Transverse colon (tissue), 4 donors: Measurements from ENCODE around the gene DNMT3B. TPM values are rescaled to one million over a fixed set of nuclear protein-coding genes. Genes with fewer than 3 reads are reported as not detected.
A peak's percentile ranks its signal among the peaks of the same experiment; 100 is the strongest.

Experiments
- DNase-seq: peaks from one replicate; pipeline ENCODE4 v3.0.0-alpha.2; 2019
- H3K27ac ChIP-seq, 4 donors: fragments of 200-600 bp; sonication (generic); 2 replicates each; pipeline ENCODE4 v1.5.1; 2016 to 2018; ENCODE audit warnings: inconsistent platforms in 4 of 4
- H3K27me3 ChIP-seq: fragments of 200-600 bp; sonication (generic); 2 replicates; pipeline ENCODE4 v1.5.1; 2017; ENCODE audit warnings: inconsistent platforms
- H3K36me3 ChIP-seq, 4 donors: fragments of 200-600 bp; sonication (generic); 2 replicates each; pipeline ENCODE4 v1.5.1; 2017 to 2019; ENCODE audit warnings: inconsistent platforms in 4 of 4
- H3K4me1 ChIP-seq, 4 donors: fragments of 200-600 bp; sonication (generic); 2 replicates each; pipeline ENCODE4 v1.5.1; 2017 to 2020; ENCODE audit warnings: inconsistent platforms in 4 of 4
- H3K4me3 ChIP-seq, 4 donors: fragments of 200-600 bp; sonication (generic); 1 replicate in 1 of 4; 2 replicates in 3 of 4; pipeline versions ENCODE4 v1.5.1 to v1.6.1; 2017 to 2019; ENCODE audit warnings: inconsistent platforms in 4 of 4
- H3K9me3 ChIP-seq, 2 donors: fragments of 200-600 bp; sonication (generic); 2 replicates each; pipeline ENCODE4 v1.5.1; 2017 to 2019; ENCODE audit warnings: inconsistent platforms in 2 of 2
- EP300 ChIP-seq: sonication (generic); formaldehyde crosslinking; IDR thresholded peaks from one replicate; pipeline ENCODE4 v1.6.1; 2017; ENCODE audit warnings: antibody characterized with exemption, low read depth
- POLR2A ChIP-seq: fragments of 450-650 bp; IDR thresholded peaks from one replicate; pipeline ENCODE4 v1.6.1; 2016; ENCODE audit warnings: antibody characterized with exemption, mild to moderate bottlenecking, moderate library complexity
- POLR2AphosphoS5 ChIP-seq, 3 donors: sonication (generic); formaldehyde crosslinking; IDR thresholded peaks; one replicate each; pipeline ENCODE4 v1.6.1; 2016; ENCODE audit warnings: antibody characterized with exemption in 3 of 3
- WGBS, 2 donors: methylation state at CpG; one replicate each; pipeline ENCODE4 v1.1.5; 2018; ENCODE audit warnings: low coverage in 1 of 2; 5-methylcytosine and 5-hydroxymethylcytosine counted together
- in situ Hi-C, 4 donors: fragments of 200-750 bp; cut with MboI; loops; one replicate each; pipeline versions ENCODE4 v1.15.0 to v1.15.1; 2017; ENCODE audit warnings: low sequenced_read_pairs in 3 of 4, low pct_ligation_motif_present in 1 of 4, low pct_unique_long_range_greater_than_20kb in 1 of 4
- intact Hi-C: fragments of 100-400 bp; cut with DNase I; formaldehyde crosslinking; loops from one replicate; pipeline ENCODE4 v1.15.1; 2023; ENCODE audit warnings: low total_unique reads
- total RNA-seq, 4 donors: library from RNA; depleted of rRNA; stranded (reverse); fragments of >200 nt; gene quantifications; one replicate each; pipeline ENCODE4 v1.1.0, GENCODE V29; 2016
- TF ChIP-seq, protein P1 (sequence below), 5 experiments: fragments of 200-600 bp in 3 of 5; fragments of 450-650 bp in 2 of 5; sonication (generic) in 3 of 5; IDR thresholded peaks; 1 replicate in 2 of 5; 2 replicates in 3 of 5; pipeline ENCODE4 v1.5.1; 2016 to 2017; ENCODE audit warnings: antibody characterized with exemption in 5 of 5, inconsistent platforms in 3 of 5, mild to moderate bottlenecking in 2 of 5, moderate library complexity in 1 of 5

DNMT3B gene
- total RNA-seq, 4 donors from 2014 or later: 0.37 to 6.8 (median 0.67) TPM

DNA sequence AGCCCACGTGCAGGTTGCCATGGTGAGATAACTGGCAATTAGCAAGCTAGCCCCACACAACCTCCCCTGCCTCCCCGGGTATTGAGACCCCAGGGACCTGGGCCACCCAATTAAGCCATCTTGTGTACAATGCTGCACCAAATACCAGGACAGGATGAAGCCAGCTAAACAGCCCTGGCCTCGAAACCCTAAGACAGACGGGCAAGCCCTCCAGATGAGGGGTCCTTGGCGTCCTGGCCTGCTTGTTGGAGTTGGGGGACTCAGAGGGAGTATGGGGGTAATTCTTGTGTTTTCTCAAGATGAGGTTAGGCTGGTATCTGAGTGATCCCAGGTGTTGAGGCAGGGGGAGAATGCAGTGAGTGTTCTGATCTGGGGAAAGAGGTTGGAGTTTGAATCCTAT is 48.8 kb downstream of the DNMT3B start:
- in situ Hi-C loops (no loop called here), intact Hi-C loops (no loop called here)
- Histone ChIP-seq H3K27me3 (no peaks in the 10 kb centered on the region), H3K9me3 (no peaks in the 10 kb centered on the region), H3K4me3 (no peak overlapping the region), H3K27ac (no peak overlapping the region), H3K36me3 (no peaks in the 10 kb centered on the region), H3K4me1 (no peaks in the 10 kb centered on the region)
- no peak for DNase-seq
- TF ChIP-seq, protein P1, sequence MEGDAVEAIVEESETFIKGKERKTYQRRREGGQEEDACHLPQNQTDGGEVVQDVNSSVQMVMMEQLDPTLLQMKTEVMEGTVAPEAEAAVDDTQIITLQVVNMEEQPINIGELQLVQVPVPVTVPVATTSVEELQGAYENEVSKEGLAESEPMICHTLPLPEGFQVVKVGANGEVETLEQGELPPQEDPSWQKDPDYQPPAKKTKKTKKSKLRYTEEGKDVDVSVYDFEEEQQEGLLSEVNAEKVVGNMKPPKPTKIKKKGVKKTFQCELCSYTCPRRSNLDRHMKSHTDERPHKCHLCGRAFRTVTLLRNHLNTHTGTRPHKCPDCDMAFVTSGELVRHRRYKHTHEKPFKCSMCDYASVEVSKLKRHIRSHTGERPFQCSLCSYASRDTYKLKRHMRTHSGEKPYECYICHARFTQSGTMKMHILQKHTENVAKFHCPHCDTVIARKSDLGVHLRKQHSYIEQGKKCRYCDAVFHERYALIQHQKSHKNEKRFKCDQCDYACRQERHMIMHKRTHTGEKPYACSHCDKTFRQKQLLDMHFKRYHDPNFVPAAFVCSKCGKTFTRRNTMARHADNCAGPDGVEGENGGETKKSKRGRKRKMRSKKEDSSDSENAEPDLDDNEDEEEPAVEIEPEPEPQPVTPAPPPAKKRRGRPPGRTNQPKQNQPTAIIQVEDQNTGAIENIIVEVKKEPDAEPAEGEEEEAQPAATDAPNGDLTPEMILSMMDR (IDR thresholded peaks at IDR 0.05): no peak
- TF ChIP-seq POLR2A (no peak), POLR2AphosphoS5 (IDR thresholded peaks at IDR 0.05) (no peak), EP300 (no peak)
- WGBS, 2 donors: 86% methylated on average over 5 of the region's 5 CpGs; no CpG with 5 or more reads in 1 of the 2 donors

DNA sequence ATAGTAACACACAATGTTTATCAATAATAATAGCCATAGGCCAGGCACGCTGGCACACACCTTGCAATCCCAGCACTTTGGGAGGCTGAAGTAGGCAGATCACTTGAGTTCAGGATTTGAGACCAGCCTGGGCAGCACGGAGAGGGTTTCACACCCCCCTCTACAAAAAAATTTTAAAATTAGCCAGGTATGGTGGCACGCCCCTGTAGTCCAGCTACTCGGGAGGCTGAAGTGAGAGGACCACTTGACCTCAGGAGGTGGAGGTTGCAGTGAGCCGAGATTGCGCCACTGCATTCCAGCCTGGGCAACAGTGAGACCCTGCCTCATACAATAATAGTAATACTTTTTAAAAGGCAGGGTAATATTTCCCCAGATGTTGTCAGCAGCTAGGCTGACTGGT is 49.7 kb downstream of the DNMT3B start:
- no peaks in the 10 kb centered on the region for H3K27me3 ChIP-seq
- H3K9me3 ChIP-seq: no peaks in the 10 kb centered on the region
- intact Hi-C loops (no loop called here), in situ Hi-C loops (no loop called here)
- DNase-seq: no peak
- H3K36me3 ChIP-seq: no peaks in the 10 kb centered on the region
- TF ChIP-seq, protein P1 (IDR thresholded peaks at IDR 0.05): no peak
- H3K27ac ChIP-seq: no peak overlapping the region
- 80 to 86% methylated on average over 1 to 6 of the region's 6 CpGs for WGBS, 2 donors
- no peaks in the 10 kb centered on the region for H3K4me1 ChIP-seq
- no peak overlapping the region for H3K4me3 ChIP-seq

GRCh38 chr20:32819992-32820697 is 58.0 kb downstream of the DNMT3B start:
- peaks cover 22 to 39% (median 28%) of the 10 kb centered on the region in 4 donors for H3K4me1 ChIP-seq
- in situ Hi-C loops (no loop called here), intact Hi-C loops (no loop called here)
- H3K36me3 ChIP-seq: no peaks in the 10 kb centered on the region
- H3K27ac ChIP-seq: peak overlapping the region; percentile 90 to 94 (median 92)
- DNase-seq: no peak
- H3K27me3 ChIP-seq: no peaks in the 10 kb centered on the region
- 1% methylated on average over 39 of the region's 58 CpGs; no CpG with 5 or more reads in 1 of the 2 donors for WGBS, 2 donors
- TF ChIP-seq, protein P1 (IDR thresholded peaks at IDR 0.05): peak in 1 of 5 experiments; percentile 17
- TF ChIP-seq EP300 (no peak), POLR2A (peak; percentile 28)
- no peaks in the 10 kb centered on the region for H3K9me3 ChIP-seq
- H3K4me3 ChIP-seq: peak overlapping the region; percentile 62 to 90 (median 80)

DNA sequence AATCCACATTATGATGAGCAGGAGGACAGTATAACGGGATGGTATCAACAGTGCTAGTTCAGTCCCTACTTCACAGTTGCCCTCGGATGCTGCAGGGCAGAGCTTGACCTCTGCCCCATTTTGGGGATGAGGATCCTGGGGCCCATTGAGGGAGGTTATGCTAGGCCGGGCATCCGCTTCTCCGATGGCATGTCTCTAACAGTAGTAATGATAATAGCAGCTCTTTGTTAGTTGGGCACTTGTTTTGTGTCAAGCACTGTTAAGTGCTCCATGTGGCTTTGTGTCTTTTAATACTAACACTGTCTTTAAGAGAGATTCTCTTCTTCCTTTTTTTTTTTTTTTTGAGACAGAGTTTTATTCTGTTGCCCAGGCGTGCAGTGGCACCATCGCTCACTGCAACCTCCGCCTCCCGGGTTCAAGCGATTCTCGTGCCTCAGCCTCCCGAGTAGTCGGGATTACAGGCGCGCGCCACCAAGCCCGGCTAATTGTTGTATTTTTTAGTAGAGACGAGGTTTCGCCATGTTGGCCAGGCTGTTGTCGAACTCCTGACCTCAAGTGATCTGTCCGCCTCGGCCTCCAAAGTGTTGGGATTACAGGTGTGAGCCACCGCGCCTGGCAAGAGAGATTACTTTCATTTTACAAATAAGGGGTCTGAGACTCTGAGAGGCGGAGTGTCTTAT is 58.7 kb downstream of the DNMT3B start:
- DNase-seq: peak; percentile 11
- intact Hi-C loops (no loop called here), in situ Hi-C loops (no loop called here)
- no peaks in the 10 kb centered on the region for H3K27me3 ChIP-seq
- H3K4me3 ChIP-seq: peak overlapping the region; percentile 62 to 90 (median 80)
- peaks cover 22 to 39% (median 28%) of the 10 kb centered on the region in 4 donors for H3K4me1 ChIP-seq
- peak overlapping the region; percentile 90 to 94 (median 92) for H3K27ac ChIP-seq
- no peaks in the 10 kb centered on the region for H3K9me3 ChIP-seq
- WGBS, 2 donors: 74 to 84% methylated on average over 14 to 25 of the region's 25 CpGs
- no peak for TF ChIP-seq POLR2AphosphoS5 (IDR thresholded peaks at IDR 0.05)
- TF ChIP-seq, protein P1 (IDR thresholded peaks at IDR 0.05): no peak
- TF ChIP-seq EP300: no peak
- TF ChIP-seq POLR2A: no peak
- no peaks in the 10 kb centered on the region for H3K36me3 ChIP-seq
